Bronchial epithelial cell (primary cell): ENCODE measurements around the gene NHERF2. TPM values are rescaled to one million over a fixed set of nuclear protein-coding genes. Genes with fewer than 3 reads are reported as not detected.

Experiments
- DNase-seq: peaks from one replicate; pipeline ENCODE4 v3.0.0-alpha.2; 2010; ENCODE audit warnings: low read depth
- FAIRE-seq: peaks from 2 replicates; lab custom pipeline; 2011; peaks lifted over from hg19 to GRCh38; lab: Jason Lieb, UNC
- H3K27me3 ChIP-seq: 2 replicates; pipeline ENCODE4 v1.5.1; 2011; ENCODE audit warnings: low read length; ENCODE audit not compliant: control insufficient read depth, insufficient read depth
- H3K36me3 ChIP-seq: 2 replicates; pipeline ENCODE4 v1.5.1; 2011; ENCODE audit warnings: low read length; ENCODE audit not compliant: control insufficient read depth, insufficient read depth
- H3K4me3 ChIP-seq: 2 replicates; pipeline ENCODE4 v1.5.1; 2011; ENCODE audit warnings: mild to moderate bottlenecking, low read depth, low read length, control low read depth
- total RNA-seq: library from RNA; depleted of rRNA; stranded (reverse); fragments of >200 nt; gene quantifications from 2 replicates; pipeline ENCODE4 v1.2.1, GENCODE V29; 2014
- TF ChIP-seq, protein P1 (sequence below): IDR thresholded peaks from 2 replicates; pipeline ENCODE4 v1.5.1; 2011; ENCODE audit warnings: mild to moderate bottlenecking, moderate library complexity, low read length, control low read depth, inconsistent platforms; ENCODE audit not compliant: insufficient read depth, severe bottlenecking

NHERF2 gene
- total RNA-seq, 1 donor from 2014 or later: 15.8 TPM

DNA sequence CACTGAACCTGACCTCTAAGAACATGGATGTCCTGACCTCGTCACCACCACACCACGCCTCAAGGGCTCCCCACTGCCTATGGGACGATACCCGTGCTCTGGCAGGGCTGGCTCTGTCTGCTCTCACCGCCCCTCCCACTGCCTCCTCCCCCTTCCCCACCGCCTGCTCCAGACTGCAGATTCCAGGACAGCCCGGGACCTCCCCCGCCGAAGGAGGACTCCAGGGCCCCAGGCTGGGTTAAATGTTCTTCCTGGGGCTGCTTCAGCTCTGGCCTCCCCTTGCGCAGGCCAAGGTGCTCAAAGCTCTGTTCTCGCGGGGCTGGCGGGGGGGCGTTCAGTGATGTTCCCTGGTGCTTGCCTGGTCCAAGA, 4.0 kb upstream of the NHERF2 start:
- H3K27me3 ChIP-seq: peaks cover 11% of the 10 kb centered on the region
- peak overlapping the region; percentile 14 for H3K4me3 ChIP-seq
- H3K36me3 ChIP-seq: no peaks in the 10 kb centered on the region
- TF ChIP-seq, protein P1, sequence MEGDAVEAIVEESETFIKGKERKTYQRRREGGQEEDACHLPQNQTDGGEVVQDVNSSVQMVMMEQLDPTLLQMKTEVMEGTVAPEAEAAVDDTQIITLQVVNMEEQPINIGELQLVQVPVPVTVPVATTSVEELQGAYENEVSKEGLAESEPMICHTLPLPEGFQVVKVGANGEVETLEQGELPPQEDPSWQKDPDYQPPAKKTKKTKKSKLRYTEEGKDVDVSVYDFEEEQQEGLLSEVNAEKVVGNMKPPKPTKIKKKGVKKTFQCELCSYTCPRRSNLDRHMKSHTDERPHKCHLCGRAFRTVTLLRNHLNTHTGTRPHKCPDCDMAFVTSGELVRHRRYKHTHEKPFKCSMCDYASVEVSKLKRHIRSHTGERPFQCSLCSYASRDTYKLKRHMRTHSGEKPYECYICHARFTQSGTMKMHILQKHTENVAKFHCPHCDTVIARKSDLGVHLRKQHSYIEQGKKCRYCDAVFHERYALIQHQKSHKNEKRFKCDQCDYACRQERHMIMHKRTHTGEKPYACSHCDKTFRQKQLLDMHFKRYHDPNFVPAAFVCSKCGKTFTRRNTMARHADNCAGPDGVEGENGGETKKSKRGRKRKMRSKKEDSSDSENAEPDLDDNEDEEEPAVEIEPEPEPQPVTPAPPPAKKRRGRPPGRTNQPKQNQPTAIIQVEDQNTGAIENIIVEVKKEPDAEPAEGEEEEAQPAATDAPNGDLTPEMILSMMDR: no peak
- no peak for FAIRE-seq
- DNase-seq: no peak

DNA sequence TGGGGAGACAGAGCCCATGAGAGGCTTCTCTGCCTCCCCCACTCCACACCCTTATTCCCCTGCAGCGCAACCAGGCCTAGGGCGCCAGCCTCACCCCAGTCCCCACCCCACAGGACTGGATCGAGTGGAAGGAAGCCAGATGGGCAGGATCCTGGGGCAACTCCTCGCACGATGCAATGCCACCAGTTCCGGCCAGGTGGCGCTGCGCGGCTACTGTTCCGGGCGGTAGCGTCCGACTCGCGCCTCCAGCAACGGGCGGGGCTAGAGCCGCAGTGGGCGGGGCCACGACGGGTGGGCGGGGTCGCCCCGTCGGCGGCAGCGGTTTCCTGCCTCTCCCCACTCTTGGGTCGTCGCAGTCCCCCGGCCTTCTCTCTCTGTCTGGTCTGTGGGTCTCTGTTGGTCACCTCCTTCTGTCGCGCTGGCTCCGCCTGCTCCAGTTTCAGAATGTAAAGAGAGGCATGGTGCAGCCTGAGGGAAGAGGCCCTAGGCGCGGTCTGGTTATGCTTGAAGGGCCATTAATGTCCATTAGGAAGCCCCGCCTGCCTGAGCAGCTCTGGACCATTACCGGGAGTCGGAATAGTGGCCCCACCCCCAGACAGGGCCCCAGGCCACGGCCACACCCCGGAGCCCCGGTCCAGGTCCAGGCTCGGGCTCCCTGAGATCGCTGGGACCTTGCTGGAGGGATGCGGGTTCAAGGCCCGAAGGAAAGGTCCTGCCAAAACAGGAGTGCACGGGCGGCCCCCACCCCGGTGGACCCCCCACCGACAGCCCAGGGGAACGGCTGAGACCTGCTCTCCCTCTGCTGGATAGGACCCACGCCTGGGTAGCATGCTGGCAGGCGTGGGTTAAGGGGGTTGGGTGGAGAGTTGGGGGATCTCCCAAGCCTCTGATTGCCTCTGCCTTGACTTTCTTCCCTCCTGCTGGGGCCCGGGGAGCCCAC, 3.3 kb upstream of the NHERF2 start:
- no peaks in the 10 kb centered on the region for H3K36me3 ChIP-seq
- peak overlapping the region; percentile 14 for H3K4me3 ChIP-seq
- TF ChIP-seq, protein P1: peak; percentile 99
- no peak for FAIRE-seq
- DNase-seq: peak; percentile 67
- H3K27me3 ChIP-seq: peaks cover 11% of the 10 kb centered on the region

- peaks cover 10% of the 10 kb centered on the region for H3K27me3 ChIP-seq
- TF ChIP-seq, protein P1: no peak
- no peaks in the 10 kb centered on the region for H3K36me3 ChIP-seq
- FAIRE-seq (no peak), DNase-seq (no peak)
- no peak overlapping the region for H3K4me3 ChIP-seq
Observed at GRCh38 chr16:2024032-2024420, 2.7 kb upstream of the NHERF2 start.

DNA sequence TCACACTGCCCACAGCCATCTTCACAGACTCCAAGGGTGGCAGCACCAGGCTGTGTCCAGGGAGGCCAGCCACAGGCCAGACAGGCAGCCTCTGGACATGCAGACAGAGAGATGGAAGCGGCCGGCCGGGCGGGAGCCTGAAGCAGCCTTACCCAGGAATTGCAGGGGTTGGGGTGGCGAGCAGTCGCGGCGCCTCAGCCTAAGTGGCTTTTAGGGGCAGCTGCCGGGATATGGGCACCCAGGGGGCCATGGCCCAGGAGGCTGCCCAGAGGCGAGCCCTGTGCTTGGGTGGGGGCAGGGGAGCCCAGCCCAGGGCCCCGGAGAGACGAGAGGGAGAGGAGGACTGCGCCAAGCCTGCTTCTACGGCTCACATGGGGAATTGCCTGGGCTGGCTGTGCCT, 1.5 kb upstream of the NHERF2 start:
- H3K27me3 ChIP-seq: peaks cover 4% of the 10 kb centered on the region
- no peak for DNase-seq
- no peak for FAIRE-seq
- no peak overlapping the region for H3K4me3 ChIP-seq
- TF ChIP-seq, protein P1: no peak
- H3K36me3 ChIP-seq: no peaks in the 10 kb centered on the region

GRCh38 chr16:2025878-2026460, 733 bp upstream of the NHERF2 start:
- TF ChIP-seq, protein P1: no peak
- Histone ChIP-seq H3K27me3 (no peaks in the 10 kb centered on the region), H3K36me3 (no peaks in the 10 kb centered on the region), H3K4me3 (no peak overlapping the region)
- no peak for FAIRE-seq
- no peak for DNase-seq
